WTC11 (cell line): ENCODE results near the gene DEFB132. TPM values are rescaled to one million over a fixed set of nuclear protein-coding genes. Genes with fewer than 3 reads are reported as not detected.

ENCODE experiments used
- ATAC-seq: fragments of 200-7000 bp; cut with Tn5 transposase; 2 replicates; pipeline ENCODE4 v1.10.0; 2021; ENCODE audit warnings: mild to moderate bottlenecking, moderate library complexity
- Bru-seq: library from RNA; stranded (reverse); fragments of 400-500 nt; gene quantifications from one replicate; lab custom pipeline; 2021; lab: Mats Ljungman, UMichigan
- CTCF ChIA-PET: fragments of 300-600 bp; sonication (Branson Sonifier 250); formaldehyde crosslinking; loops from one replicate; lab custom pipeline; 2021; ENCODE audit warnings: antibody characterized with exemption; lab: Charles Lee
- POLR2A ChIA-PET: fragments of 350-600 bp; sonication (Branson Sonifier 250); formaldehyde crosslinking; loops from one replicate; lab custom pipeline; 2021; ENCODE audit warnings: antibody characterized with exemption; lab: Charles Lee
- DNase-seq: peaks from one replicate; pipeline ENCODE4 v3.0.0; 2021; ENCODE audit warnings: low spot score
- H3K27ac Mint-ChIP-seq: 2 replicates; pipeline ENCODE4 v1.8.0; 2021; ENCODE audit warnings: mixed read lengths
- H3K27me3 Mint-ChIP-seq: 2 replicates; pipeline ENCODE4 v1.8.0; 2021; ENCODE audit warnings: low read depth, mild to moderate bottlenecking, moderate library complexity, mixed read lengths
- H3K36me3 Mint-ChIP-seq: 2 replicates; pipeline ENCODE4 v1.8.0; 2021; ENCODE audit warnings: mixed read lengths
- H3K4me1 Mint-ChIP-seq: 2 replicates; pipeline ENCODE4 v1.8.0; 2022; ENCODE audit warnings: mixed read lengths
- H3K4me3 Mint-ChIP-seq: 2 replicates; pipeline ENCODE4 v1.8.0; 2021; ENCODE audit warnings: mild to moderate bottlenecking, moderate library complexity, mixed read lengths
- H3K9me3 Mint-ChIP-seq: 2 replicates; pipeline ENCODE4 v1.8.0; 2021; ENCODE audit warnings: mixed read lengths
- FOXK1 ChIP-seq: sonication (generic); formaldehyde crosslinking; IDR thresholded peaks from 2 replicates; pipeline ENCODE4 v1.8.0; 2022; ENCODE audit warnings: mild to moderate bottlenecking, moderate library complexity, missing genetic modification reagents
- FOXP1 ChIP-seq: sonication (generic); formaldehyde crosslinking; IDR thresholded peaks from 2 replicates; pipeline ENCODE4 v1.8.0; 2022; ENCODE audit warnings: missing genetic modification reagents, mild to moderate bottlenecking, moderate library complexity, borderline replicate concordance
- GRHL2 ChIP-seq: fragments of 250-450 bp; sonication (Bioruptor Pico); IDR thresholded peaks from 2 replicates; pipeline ENCODE4 v1.8.0; 2022; ENCODE audit warnings: mild to moderate bottlenecking, moderate library complexity; ENCODE audit not compliant: insufficient replicate concordance, severe bottlenecking
- MYBL2 ChIP-seq: sonication (generic); formaldehyde crosslinking; IDR thresholded peaks from 2 replicates; pipeline ENCODE4 v1.8.1; 2023; ENCODE audit warnings: mild to moderate bottlenecking, moderate library complexity, missing genetic modification reagents
- NR1H2 ChIP-seq: sonication (generic); formaldehyde crosslinking; IDR thresholded peaks from 2 replicates; pipeline ENCODE4 v1.9.0; 2021; ENCODE audit warnings: mild to moderate bottlenecking, moderate library complexity, missing genetic modification reagents
- NR2C2 ChIP-seq: sonication (generic); formaldehyde crosslinking; IDR thresholded peaks from 2 replicates; pipeline ENCODE4 v1.8.0; 2022; ENCODE audit warnings: mild to moderate bottlenecking, missing genetic modification reagents
- NR3C1 ChIP-seq: sonication (generic); formaldehyde crosslinking; conservative IDR thresholded peaks from 2 replicates; pipeline ENCODE4 v1.8.1; 2023; ENCODE audit warnings: low read depth, mild to moderate bottlenecking, missing genetic modification reagents
- SP1 ChIP-seq: sonication (generic); formaldehyde crosslinking; conservative IDR thresholded peaks from 2 replicates; pipeline ENCODE4 v1.8.1; 2022; ENCODE audit warnings: missing genetic modification reagents
- ZNF121 ChIP-seq: sonication (generic); formaldehyde crosslinking; IDR thresholded peaks from 2 replicates; pipeline ENCODE4 v1.8.0; 2023; ENCODE audit warnings: missing genetic modification reagents
- ZNF416 ChIP-seq: fragments of 250-450 bp; sonication (Bioruptor Pico); IDR thresholded peaks from 2 replicates; pipeline ENCODE4 v1.9.0; 2021; ENCODE audit warnings: mild to moderate bottlenecking, inconsistent platforms
- long read RNA-seq, 3 experiments: library from RNA in 1 of 3; library from capped mRNA in 1 of 3; library from polyadenylated mRNA in 1 of 3; unstranded in 2 of 3; stranded (forward) in 1 of 3; transcript quantifications; one replicate each; pipeline ENCODE4 v2.0.0, GENCODE V29; 2021
- total RNA-seq: library from RNA; stranded (reverse); gene quantifications from 3 replicates; pipeline ENCODE4 v1.2.3, GENCODE V29; 2021
- TF ChIP-seq, protein P1 (sequence below): sonication (generic); formaldehyde crosslinking; IDR thresholded peaks from 2 replicates; pipeline ENCODE4 v1.8.1; 2023; ENCODE audit warnings: mild to moderate bottlenecking, missing genetic modification reagents, moderate library complexity
- TF ChIP-seq, protein P2 (sequence below): fragments of 250-450 bp; sonication (Bioruptor Pico); IDR thresholded peaks from 2 replicates; pipeline ENCODE4 v1.9.0; 2021; ENCODE audit warnings: mild to moderate bottlenecking, borderline replicate concordance
- TF ChIP-seq, protein P3 (sequence below): sonication (generic); formaldehyde crosslinking; IDR thresholded peaks from 2 replicates; pipeline ENCODE4 v1.8.1; 2022; ENCODE audit warnings: missing genetic modification reagents, borderline replicate concordance
- TF ChIP-seq, protein P4 (sequence below): fragments of 250-450 bp; sonication (Bioruptor Pico); IDR thresholded peaks from 2 replicates; pipeline ENCODE4 v1.9.0; 2021; ENCODE audit warnings: mild to moderate bottlenecking
- TF ChIP-seq, protein P5 (sequence below): sonication (generic); formaldehyde crosslinking; IDR thresholded peaks from 2 replicates; pipeline ENCODE4 v1.8.0; 2023; ENCODE audit warnings: missing genetic modification reagents
- TF ChIP-seq, protein P6 (sequence below): sonication (generic); formaldehyde crosslinking; IDR thresholded peaks from 2 replicates; pipeline ENCODE4 v1.8.0; 2022; ENCODE audit warnings: mild to moderate bottlenecking, missing genetic modification reagents
- TF ChIP-seq, protein P7 (sequence below): fragments of 250-450 bp; sonication (Bioruptor Pico); IDR thresholded peaks from 2 replicates; pipeline ENCODE4 v2.1.2; 2022; ENCODE audit warnings: mild to moderate bottlenecking, moderate library complexity
- TF ChIP-seq, protein P8 (sequence below): sonication (generic); formaldehyde crosslinking; IDR thresholded peaks from 2 replicates; pipeline ENCODE4 v1.8.1; 2023; ENCODE audit warnings: mild to moderate bottlenecking, missing genetic modification reagents

DEFB132 gene, protein sequence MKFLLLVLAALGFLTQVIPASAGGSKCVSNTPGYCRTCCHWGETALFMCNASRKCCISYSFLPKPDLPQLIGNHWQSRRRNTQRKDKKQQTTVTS
- not detected in 3 replicates for total RNA-seq
- not detected for Bru-seq, nascent RNA
- long read RNA-seq, experiment 1 = 0 reads
- long read RNA-seq, experiment 2 = 0 reads
- long read RNA-seq, experiment 3 = 0 reads

DNA sequence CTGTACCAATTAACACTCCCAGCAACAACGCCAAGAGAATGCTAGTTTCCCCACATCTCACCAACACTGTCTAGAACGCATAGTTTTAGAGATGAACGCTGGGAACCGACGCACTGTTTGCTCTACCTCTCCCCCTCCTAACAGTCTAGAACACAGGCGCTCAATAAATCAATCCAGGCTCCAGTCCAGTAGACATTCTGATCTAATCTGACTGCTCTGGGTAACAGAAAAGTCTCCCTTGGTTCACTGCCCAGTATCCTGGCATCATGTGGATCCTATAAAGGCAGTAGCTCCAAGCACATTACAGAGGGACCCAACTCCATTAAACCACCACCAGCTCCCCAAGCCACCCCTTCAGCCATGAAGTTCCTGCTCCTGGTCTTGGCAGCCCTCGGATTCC lies at the start of gene DEFB132:
TSS of gene DEFB132 (plus strand) at position 306 of the 400 bp plus-strand sequence. CDS start at position 361, 55 bp downstream.
- Mint-ChIP-seq H3K36me3 (no peaks in the 10 kb centered on the region), H3K4me3 (no peak within 1 kb of the TSS), H3K27me3 (peaks cover 98% of the 10 kb centered on the region), H3K27ac (no peak within 1 kb of the TSS), H3K9me3 (no peaks in the 10 kb centered on the region), H3K4me1 (no peaks in the 10 kb centered on the region)
- CTCF ChIA-PET = interaction anchor here (2.0 to 2.7 kb wide), 3 partner anchors 9 to 73 kb away, joined by 5 to 12 read pairs (median 9); no protein-coding TSS in a partner anchor
- POLR2A ChIA-PET = no interaction called here
- DNase-seq (no peak), ATAC-seq (no peak)
- TF ChIP-seq, protein P1, sequence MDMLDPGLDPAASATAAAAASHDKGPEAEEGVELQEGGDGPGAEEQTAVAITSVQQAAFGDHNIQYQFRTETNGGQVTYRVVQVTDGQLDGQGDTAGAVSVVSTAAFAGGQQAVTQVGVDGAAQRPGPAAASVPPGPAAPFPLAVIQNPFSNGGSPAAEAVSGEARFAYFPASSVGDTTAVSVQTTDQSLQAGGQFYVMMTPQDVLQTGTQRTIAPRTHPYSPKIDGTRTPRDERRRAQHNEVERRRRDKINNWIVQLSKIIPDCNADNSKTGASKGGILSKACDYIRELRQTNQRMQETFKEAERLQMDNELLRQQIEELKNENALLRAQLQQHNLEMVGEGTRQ (CRISPR knock-in tag) = no peak
- TF ChIP-seq FOXK1 (no peak), NR1H2 (CRISPR knock-in tag) (no peak), NR2C2 (CRISPR knock-in tag) (no peak), GRHL2 (CRISPR knock-in tag) (no peak), ZNF121 (CRISPR knock-in tag) (no peak), NR3C1 (CRISPR knock-in tag) (no peak), SP1 (CRISPR knock-in tag) (no peak), ZNF416 (CRISPR knock-in tag) (no peak), MYBL2 (CRISPR knock-in tag) (no peak), FOXP1 (no peak)
- TF ChIP-seq, protein P2, sequence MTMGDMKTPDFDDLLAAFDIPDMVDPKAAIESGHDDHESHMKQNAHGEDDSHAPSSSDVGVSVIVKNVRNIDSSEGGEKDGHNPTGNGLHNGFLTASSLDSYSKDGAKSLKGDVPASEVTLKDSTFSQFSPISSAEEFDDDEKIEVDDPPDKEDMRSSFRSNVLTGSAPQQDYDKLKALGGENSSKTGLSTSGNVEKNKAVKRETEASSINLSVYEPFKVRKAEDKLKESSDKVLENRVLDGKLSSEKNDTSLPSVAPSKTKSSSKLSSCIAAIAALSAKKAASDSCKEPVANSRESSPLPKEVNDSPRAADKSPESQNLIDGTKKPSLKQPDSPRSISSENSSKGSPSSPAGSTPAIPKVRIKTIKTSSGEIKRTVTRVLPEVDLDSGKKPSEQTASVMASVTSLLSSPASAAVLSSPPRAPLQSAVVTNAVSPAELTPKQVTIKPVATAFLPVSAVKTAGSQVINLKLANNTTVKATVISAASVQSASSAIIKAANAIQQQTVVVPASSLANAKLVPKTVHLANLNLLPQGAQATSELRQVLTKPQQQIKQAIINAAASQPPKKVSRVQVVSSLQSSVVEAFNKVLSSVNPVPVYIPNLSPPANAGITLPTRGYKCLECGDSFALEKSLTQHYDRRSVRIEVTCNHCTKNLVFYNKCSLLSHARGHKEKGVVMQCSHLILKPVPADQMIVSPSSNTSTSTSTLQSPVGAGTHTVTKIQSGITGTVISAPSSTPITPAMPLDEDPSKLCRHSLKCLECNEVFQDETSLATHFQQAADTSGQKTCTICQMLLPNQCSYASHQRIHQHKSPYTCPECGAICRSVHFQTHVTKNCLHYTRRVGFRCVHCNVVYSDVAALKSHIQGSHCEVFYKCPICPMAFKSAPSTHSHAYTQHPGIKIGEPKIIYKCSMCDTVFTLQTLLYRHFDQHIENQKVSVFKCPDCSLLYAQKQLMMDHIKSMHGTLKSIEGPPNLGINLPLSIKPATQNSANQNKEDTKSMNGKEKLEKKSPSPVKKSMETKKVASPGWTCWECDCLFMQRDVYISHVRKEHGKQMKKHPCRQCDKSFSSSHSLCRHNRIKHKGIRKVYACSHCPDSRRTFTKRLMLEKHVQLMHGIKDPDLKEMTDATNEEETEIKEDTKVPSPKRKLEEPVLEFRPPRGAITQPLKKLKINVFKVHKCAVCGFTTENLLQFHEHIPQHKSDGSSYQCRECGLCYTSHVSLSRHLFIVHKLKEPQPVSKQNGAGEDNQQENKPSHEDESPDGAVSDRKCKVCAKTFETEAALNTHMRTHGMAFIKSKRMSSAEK (CRISPR knock-in tag) = no peak
- TF ChIP-seq, protein P3, sequence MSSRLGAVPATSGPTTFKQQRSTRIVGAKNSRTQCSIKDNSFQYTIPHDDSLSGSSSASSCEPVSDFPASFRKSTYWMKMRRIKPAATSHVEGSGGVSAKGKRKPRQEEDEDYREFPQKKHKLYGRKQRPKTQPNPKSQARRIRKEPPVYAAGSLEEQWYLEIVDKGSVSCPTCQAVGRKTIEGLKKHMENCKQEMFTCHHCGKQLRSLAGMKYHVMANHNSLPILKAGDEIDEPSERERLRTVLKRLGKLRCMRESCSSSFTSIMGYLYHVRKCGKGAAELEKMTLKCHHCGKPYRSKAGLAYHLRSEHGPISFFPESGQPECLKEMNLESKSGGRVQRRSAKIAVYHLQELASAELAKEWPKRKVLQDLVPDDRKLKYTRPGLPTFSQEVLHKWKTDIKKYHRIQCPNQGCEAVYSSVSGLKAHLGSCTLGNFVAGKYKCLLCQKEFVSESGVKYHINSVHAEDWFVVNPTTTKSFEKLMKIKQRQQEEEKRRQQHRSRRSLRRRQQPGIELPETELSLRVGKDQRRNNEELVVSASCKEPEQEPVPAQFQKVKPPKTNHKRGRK (CRISPR knock-in tag) = no peak
- TF ChIP-seq, protein P4, sequence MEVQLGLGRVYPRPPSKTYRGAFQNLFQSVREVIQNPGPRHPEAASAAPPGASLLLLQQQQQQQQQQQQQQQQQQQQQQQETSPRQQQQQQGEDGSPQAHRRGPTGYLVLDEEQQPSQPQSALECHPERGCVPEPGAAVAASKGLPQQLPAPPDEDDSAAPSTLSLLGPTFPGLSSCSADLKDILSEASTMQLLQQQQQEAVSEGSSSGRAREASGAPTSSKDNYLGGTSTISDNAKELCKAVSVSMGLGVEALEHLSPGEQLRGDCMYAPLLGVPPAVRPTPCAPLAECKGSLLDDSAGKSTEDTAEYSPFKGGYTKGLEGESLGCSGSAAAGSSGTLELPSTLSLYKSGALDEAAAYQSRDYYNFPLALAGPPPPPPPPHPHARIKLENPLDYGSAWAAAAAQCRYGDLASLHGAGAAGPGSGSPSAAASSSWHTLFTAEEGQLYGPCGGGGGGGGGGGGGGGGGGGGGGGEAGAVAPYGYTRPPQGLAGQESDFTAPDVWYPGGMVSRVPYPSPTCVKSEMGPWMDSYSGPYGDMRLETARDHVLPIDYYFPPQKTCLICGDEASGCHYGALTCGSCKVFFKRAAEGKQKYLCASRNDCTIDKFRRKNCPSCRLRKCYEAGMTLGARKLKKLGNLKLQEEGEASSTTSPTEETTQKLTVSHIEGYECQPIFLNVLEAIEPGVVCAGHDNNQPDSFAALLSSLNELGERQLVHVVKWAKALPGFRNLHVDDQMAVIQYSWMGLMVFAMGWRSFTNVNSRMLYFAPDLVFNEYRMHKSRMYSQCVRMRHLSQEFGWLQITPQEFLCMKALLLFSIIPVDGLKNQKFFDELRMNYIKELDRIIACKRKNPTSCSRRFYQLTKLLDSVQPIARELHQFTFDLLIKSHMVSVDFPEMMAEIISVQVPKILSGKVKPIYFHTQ (CRISPR knock-in tag) = no peak
- TF ChIP-seq, protein P5, sequence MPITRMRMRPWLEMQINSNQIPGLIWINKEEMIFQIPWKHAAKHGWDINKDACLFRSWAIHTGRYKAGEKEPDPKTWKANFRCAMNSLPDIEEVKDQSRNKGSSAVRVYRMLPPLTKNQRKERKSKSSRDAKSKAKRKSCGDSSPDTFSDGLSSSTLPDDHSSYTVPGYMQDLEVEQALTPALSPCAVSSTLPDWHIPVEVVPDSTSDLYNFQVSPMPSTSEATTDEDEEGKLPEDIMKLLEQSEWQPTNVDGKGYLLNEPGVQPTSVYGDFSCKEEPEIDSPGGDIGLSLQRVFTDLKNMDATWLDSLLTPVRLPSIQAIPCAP (CRISPR knock-in tag) = no peak
- TF ChIP-seq, protein P6, sequence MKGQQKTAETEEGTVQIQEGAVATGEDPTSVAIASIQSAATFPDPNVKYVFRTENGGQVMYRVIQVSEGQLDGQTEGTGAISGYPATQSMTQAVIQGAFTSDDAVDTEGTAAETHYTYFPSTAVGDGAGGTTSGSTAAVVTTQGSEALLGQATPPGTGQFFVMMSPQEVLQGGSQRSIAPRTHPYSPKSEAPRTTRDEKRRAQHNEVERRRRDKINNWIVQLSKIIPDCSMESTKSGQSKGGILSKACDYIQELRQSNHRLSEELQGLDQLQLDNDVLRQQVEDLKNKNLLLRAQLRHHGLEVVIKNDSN (CRISPR knock-in tag) = no peak
- TF ChIP-seq, protein P7, sequence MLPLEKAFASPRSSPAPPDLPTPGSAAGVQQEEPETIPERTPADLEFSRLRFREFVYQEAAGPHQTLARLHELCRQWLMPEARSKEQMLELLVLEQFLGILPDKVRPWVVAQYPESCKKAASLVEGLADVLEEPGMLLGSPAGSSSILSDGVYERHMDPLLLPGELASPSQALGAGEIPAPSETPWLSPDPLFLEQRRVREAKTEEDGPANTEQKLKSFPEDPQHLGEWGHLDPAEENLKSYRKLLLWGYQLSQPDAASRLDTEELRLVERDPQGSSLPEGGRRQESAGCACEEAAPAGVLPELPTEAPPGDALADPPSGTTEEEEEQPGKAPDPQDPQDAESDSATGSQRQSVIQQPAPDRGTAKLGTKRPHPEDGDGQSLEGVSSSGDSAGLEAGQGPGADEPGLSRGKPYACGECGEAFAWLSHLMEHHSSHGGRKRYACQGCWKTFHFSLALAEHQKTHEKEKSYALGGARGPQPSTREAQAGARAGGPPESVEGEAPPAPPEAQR (CRISPR knock-in tag) = no peak
- TF ChIP-seq, protein P8, sequence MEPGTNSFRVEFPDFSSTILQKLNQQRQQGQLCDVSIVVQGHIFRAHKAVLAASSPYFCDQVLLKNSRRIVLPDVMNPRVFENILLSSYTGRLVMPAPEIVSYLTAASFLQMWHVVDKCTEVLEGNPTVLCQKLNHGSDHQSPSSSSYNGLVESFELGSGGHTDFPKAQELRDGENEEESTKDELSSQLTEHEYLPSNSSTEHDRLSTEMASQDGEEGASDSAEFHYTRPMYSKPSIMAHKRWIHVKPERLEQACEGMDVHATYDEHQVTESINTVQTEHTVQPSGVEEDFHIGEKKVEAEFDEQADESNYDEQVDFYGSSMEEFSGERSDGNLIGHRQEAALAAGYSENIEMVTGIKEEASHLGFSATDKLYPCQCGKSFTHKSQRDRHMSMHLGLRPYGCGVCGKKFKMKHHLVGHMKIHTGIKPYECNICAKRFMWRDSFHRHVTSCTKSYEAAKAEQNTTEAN (CRISPR knock-in tag) = no peak
